Spleen (tissue), 7 donors: ENCODE results near the gene DNAJB13.
"Not testable (repeated sequence)": the region's sequence is repeated elsewhere in the genome, so short reads cannot be mapped to it uniquely, and the experiment has no call there.

Experiments
- POLR2A ChIP-seq, 3 donors: fragments of 450-650 bp; IDR thresholded peaks; one replicate each; pipeline ENCODE4 v1.5.1; 2017; ENCODE audit warnings: antibody characterized with exemption in 3 of 3, mild to moderate bottlenecking in 1 of 3
- TF ChIP-seq, protein P1 (sequence below), 11 experiments: fragments of 200-600 bp in 7 of 11; fragments of 450-650 bp in 4 of 11; sonication (generic) in 4 of 11; IDR thresholded peaks in 8 of 11; conservative IDR thresholded peaks in 3 of 11; 1 replicate in 7 of 11; 2 replicates in 4 of 11; pipeline versions ENCODE4 v1.4.0 to v1.8.0; 2016 to 2021; ENCODE audit warnings: antibody characterized with exemption in 11 of 11, inconsistent platforms in 4 of 11, mild to moderate bottlenecking in 1 of 11
- donor health status: DM: no; HTN: no; CAD: no; lungs with moderate emphysema.
- donor health status: DM: no; HTN: no; CAD: no.
- donor health status: DM: no; HTN: no; CAD: no.

DNA sequence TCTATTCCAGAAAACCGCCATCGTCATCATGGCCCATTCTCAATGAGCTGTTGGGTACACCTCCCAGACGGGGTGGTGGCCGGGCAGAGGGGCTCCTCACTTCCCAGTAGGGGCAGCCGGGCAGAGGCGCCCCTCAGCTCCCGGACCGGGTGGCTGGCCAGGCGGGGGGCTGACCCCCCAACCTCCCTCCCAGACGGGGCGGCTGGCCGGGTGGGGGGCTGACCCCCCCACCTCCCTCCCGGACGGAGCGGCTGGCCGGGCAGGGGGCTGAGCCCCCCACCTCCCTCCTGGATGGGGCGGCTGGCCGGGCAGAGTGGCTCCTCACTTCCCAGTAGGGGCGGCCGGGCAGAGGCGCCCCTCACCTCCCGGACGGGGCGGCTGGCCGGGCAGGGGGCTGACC is 14.8 kb upstream of the DNAJB13 start:
- TF ChIP-seq, protein P1, sequence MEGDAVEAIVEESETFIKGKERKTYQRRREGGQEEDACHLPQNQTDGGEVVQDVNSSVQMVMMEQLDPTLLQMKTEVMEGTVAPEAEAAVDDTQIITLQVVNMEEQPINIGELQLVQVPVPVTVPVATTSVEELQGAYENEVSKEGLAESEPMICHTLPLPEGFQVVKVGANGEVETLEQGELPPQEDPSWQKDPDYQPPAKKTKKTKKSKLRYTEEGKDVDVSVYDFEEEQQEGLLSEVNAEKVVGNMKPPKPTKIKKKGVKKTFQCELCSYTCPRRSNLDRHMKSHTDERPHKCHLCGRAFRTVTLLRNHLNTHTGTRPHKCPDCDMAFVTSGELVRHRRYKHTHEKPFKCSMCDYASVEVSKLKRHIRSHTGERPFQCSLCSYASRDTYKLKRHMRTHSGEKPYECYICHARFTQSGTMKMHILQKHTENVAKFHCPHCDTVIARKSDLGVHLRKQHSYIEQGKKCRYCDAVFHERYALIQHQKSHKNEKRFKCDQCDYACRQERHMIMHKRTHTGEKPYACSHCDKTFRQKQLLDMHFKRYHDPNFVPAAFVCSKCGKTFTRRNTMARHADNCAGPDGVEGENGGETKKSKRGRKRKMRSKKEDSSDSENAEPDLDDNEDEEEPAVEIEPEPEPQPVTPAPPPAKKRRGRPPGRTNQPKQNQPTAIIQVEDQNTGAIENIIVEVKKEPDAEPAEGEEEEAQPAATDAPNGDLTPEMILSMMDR (IDR thresholded peaks at IDR 0.05 in 8 of 11, conservative IDR thresholded peaks at IDR 0.05 in 3 of 11) = not testable (repeated sequence)
- not testable (repeated sequence) for TF ChIP-seq POLR2A (IDR thresholded peaks at IDR 0.05)
